Measurements from ENCODE around the gene AP5Z1. TPM values are rescaled to one million over a fixed set of nuclear protein-coding genes. Genes with fewer than 3 reads are reported as not detected.

AP5Z1 gene
- polyA plus RNA-seq, 1 of the 3 experiments (the other 2 are of a cell fraction) = 29.5 TPM

DNA sequence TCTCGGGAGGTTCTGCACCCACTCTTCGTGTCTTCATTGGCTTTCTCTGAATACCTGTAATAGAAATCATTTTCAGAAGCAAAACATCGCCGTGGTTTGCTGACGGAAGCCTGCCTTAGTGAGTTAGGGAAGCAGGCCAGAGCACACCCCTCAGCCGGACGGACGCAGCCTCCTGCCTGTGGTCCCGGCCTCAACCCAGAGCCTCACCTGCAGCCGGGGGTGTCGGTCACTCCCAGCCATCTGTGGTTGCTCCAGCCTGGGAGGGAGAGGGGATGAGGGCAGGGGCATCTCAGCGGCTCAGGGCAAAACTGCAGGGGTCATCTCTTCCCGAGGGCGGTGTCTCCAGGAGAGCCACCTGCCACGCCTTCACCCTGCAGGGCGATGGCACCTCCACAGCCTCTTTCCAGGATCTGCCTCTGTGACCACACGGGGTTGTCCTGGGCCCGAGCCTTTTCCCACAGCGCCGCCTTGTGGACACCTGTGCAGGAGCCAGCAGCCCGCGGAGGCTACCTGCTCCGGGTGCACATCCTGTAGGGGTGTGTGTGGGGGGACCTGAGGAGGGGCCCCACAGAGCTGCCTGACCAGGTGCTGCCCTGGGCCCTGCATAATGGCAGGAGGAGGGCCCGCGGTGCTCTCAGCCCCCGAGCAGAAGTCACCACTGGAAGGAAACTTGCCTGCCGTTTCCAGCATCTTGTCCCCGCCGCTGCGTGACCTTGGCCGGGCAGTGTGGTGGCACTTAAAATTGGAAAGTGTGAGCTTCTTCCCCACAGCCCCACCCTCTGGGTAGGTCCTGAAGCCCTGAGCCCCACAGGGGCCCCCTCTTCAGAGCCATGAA is 21.6 kb upstream of the AP5Z1 start:
- POLR2A ChIA-PET = no interaction called here
- Histone ChIP-seq H3K79me2 (ENCODE audit: insufficient read depth) (peaks cover 37% of the 10 kb centered on the region; the same call in 1 of the 2 replicates), H3K4me1 (ENCODE audit: control insufficient read depth in 1 of 2, insufficient read depth in 2 of 2, low read depth in 1 of 2, low read length in 1 of 2) (no peaks in the 10 kb centered on the region; a peak in 1 of 4 replicates), H3K36me3 (replicated peaks in 1 of 2; ENCODE audit: control insufficient read depth in 1 of 2, insufficient read depth in 2 of 2, low read length in 1 of 2) (peaks cover 33 to 36% of the 10 kb centered on the region in 2 experiments), H3K27me3 (ENCODE audit: insufficient read depth) (no peaks in the 10 kb centered on the region), H3K4me3 (ENCODE audit: low read depth in 2 of 2, low read length in 1 of 2) (peak overlapping the region in 1 of 2 experiments; percentile 42; a peak in 1 of 4 replicates), H4K20me1 (ENCODE audit: insufficient read depth) (peaks cover 19% of the 10 kb centered on the region), H3K4me2 (no peak overlapping the region), H3K9me2 (no peaks in the 10 kb centered on the region), H3K9me3 (no peaks in the 10 kb centered on the region), H3F3A (replicated peaks; ENCODE audit: insufficient read depth) (no peaks in the 10 kb centered on the region), H3K27ac (ENCODE audit: low read depth in 2 of 2, low read length in 1 of 2) (no peak overlapping the region), H3K9ac (no peak overlapping the region), H2AFZ (ENCODE audit: low read depth) (no peak overlapping the region)
- peak; percentile 95 for DNase-seq
- WGBS (ENCODE audit: low lambda C conversion rate) = 72% methylated on average over 30 of the region's 31 CpGs
- CTCF ChIA-PET = interaction anchor here (0.5 to 3.1 kb wide), 27 partner anchors 8 to 242 kb away, joined by 3 to 19 read pairs (median 4); partner anchors contain the start of gene AP5Z1
- TF ChIP-seq EP300 (IDR thresholded peaks at IDR 0.05; ENCODE audit: borderline replicate concordance in 1 of 2, low read depth in 1 of 2, low read length in 1 of 2) (no peak), FOSL2 (IDR thresholded peaks at IDR 0.05; ENCODE audit: borderline replicate concordance, low read depth) (no peak), RAD21 (IDR thresholded peaks at IDR 0.05; ENCODE audit: low read length) (peak; percentile 88), FOXJ3 (CRISPR knock-in tag; IDR thresholded peaks at IDR 0.05) (no peak), SMC3 (IDR thresholded peaks at IDR 0.05; ENCODE audit: low read depth, low read length) (peak; percentile 94), CHD2 (IDR thresholded peaks at IDR 0.05; ENCODE audit: low read length, partially characterized antibody) (peak; percentile 20), FOXM1 (IDR thresholded peaks at IDR 0.05; ENCODE audit: low read depth) (no peak)
- TF ChIP-seq, protein P1, sequence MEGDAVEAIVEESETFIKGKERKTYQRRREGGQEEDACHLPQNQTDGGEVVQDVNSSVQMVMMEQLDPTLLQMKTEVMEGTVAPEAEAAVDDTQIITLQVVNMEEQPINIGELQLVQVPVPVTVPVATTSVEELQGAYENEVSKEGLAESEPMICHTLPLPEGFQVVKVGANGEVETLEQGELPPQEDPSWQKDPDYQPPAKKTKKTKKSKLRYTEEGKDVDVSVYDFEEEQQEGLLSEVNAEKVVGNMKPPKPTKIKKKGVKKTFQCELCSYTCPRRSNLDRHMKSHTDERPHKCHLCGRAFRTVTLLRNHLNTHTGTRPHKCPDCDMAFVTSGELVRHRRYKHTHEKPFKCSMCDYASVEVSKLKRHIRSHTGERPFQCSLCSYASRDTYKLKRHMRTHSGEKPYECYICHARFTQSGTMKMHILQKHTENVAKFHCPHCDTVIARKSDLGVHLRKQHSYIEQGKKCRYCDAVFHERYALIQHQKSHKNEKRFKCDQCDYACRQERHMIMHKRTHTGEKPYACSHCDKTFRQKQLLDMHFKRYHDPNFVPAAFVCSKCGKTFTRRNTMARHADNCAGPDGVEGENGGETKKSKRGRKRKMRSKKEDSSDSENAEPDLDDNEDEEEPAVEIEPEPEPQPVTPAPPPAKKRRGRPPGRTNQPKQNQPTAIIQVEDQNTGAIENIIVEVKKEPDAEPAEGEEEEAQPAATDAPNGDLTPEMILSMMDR (IDR thresholded peaks at IDR 0.05) = peak; percentile 98

DNA sequence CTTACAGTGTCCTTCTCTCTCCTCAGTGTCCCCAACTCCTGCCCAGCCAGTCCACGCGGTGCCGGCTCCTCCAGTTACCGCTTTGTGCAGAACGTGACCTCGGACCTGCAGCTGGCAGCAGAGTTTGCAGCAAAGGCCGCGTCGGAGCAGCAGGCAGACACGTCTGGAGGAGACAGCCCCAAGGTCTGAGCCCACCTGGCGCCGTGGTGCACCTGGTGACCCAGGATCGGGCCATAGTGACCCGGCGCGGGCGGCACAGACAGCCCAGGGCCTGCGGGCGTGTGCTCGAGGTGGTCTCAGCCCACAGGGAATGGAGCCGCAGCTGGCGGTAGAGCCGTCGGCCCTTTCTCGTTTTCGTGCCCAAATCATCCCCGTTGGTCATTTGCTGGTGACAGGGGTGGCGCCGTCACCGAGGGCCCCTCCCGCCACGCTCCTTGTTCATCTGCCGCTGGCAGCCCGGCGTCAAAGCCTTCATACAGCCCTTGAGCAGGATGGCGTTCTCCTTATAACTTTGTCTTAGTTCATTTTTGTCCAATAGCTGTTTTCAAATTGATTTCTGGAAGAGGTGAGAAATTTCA is 20.9 kb upstream of the AP5Z1 start:
- TF ChIP-seq, protein P2, sequence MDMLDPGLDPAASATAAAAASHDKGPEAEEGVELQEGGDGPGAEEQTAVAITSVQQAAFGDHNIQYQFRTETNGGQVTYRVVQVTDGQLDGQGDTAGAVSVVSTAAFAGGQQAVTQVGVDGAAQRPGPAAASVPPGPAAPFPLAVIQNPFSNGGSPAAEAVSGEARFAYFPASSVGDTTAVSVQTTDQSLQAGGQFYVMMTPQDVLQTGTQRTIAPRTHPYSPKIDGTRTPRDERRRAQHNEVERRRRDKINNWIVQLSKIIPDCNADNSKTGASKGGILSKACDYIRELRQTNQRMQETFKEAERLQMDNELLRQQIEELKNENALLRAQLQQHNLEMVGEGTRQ (IDR thresholded peaks at IDR 0.05; ENCODE audit: borderline replicate concordance, low read depth, low read length) = no peak
- TF ChIP-seq NFIC (IDR thresholded peaks at IDR 0.05; ENCODE audit: borderline replicate concordance) = no peak
- TF ChIP-seq, protein P3, sequence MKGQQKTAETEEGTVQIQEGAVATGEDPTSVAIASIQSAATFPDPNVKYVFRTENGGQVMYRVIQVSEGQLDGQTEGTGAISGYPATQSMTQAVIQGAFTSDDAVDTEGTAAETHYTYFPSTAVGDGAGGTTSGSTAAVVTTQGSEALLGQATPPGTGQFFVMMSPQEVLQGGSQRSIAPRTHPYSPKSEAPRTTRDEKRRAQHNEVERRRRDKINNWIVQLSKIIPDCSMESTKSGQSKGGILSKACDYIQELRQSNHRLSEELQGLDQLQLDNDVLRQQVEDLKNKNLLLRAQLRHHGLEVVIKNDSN (IDR thresholded peaks at IDR 0.05; ENCODE audit: borderline replicate concordance, low read depth) = no peak
- peaks cover 31 to 35% of the 10 kb centered on the region in 2 experiments for H3K36me3 ChIP-seq (replicated peaks in 1 of 2; ENCODE audit: control insufficient read depth in 1 of 2, insufficient read depth in 2 of 2, low read length in 1 of 2)
- CTCF ChIA-PET = interaction anchor here (0.5 to 3.1 kb wide), 26 partner anchors 10 to 338 kb away, joined by 3 to 19 read pairs (median 4); partner anchors contain the start of gene AP5Z1
- no peak overlapping the region for H3K4me3 ChIP-seq (ENCODE audit: low read depth in 2 of 2, low read length in 1 of 2)
- H3K79me2 ChIP-seq (ENCODE audit: insufficient read depth) = peaks cover 30% of the 10 kb centered on the region; the same call in 1 of the 2 replicates
- H3K9me2 ChIP-seq = no peaks in the 10 kb centered on the region
- POLR2A ChIA-PET = no interaction called here
- H4K20me1 ChIP-seq (ENCODE audit: insufficient read depth) = peaks cover 19% of the 10 kb centered on the region
- no peak overlapping the region for H3K4me2 ChIP-seq
- 97% methylated on average over 29 of the region's 36 CpGs for WGBS (ENCODE audit: low lambda C conversion rate)
- no peaks in the 10 kb centered on the region; a peak in 1 of 4 replicates for H3K4me1 ChIP-seq (ENCODE audit: control insufficient read depth in 1 of 2, insufficient read depth in 2 of 2, low read depth in 1 of 2, low read length in 1 of 2)
- no peak overlapping the region for H3K9ac ChIP-seq
- no peak for DNase-seq
- no peaks in the 10 kb centered on the region for H3K27me3 ChIP-seq (ENCODE audit: insufficient read depth)
- H3K27ac ChIP-seq (ENCODE audit: low read depth in 2 of 2, low read length in 1 of 2) = no peak overlapping the region
- H2AFZ ChIP-seq (ENCODE audit: low read depth) = no peak overlapping the region
- no peaks in the 10 kb centered on the region for H3K9me3 ChIP-seq
- H3F3A ChIP-seq (replicated peaks; ENCODE audit: insufficient read depth) = no peaks in the 10 kb centered on the region

Measured in SK-N-SH (cell line).